GM12878 (cell line): ENCODE data around the gene IGFL3. TPM values are rescaled to one million over a fixed set of nuclear protein-coding genes. Genes with fewer than 3 reads are reported as not detected.

Source experiments
- EGR1 ChIP-seq, 2 experiments: IDR thresholded peaks; 1 replicate in 1 of 2; 2 replicates in 1 of 2; pipeline ENCODE4 v1.6.1; 2011 to 2012; ENCODE audit warnings: low read depth in 2 of 2, low read length in 2 of 2, borderline replicate concordance in 1 of 2, mild to moderate bottlenecking in 1 of 2, moderate library complexity in 1 of 2
- FOS ChIP-seq: IDR thresholded peaks from 3 replicates; pipeline ENCODE4 v1.6.1; 2011; ENCODE audit warnings: borderline replicate concordance; ENCODE audit not compliant: insufficient read length; ENCODE audit errors: extremely low read depth
- KLF5 ChIP-seq: fragments of 450-650 bp; IDR thresholded peaks from 2 replicates; pipeline ENCODE4 v1.6.1; 2014; ENCODE audit warnings: mild to moderate bottlenecking; ENCODE audit not compliant: partially characterized antibody
- RFX5 ChIP-seq: IDR thresholded peaks from 2 replicates; pipeline ENCODE4 v1.6.1; 2011; ENCODE audit warnings: low read depth, low read length, improper control_type of control experiment
- SMAD1 ChIP-seq: fragments of 450-650 bp; IDR thresholded peaks from 2 replicates; pipeline ENCODE4 v1.6.1; 2018; ENCODE audit warnings: mild to moderate bottlenecking, low read depth; ENCODE audit not compliant: partially characterized antibody
- ZBTB40 ChIP-seq: fragments of 450-650 bp; IDR thresholded peaks from 2 replicates; pipeline ENCODE4 v1.6.1; 2016; ENCODE audit warnings: mild to moderate bottlenecking, moderate library complexity, borderline replicate concordance
- polyA plus RNA-seq, 11 experiments: library from polyadenylated mRNA; depleted of rRNA in 4 of 11; unstranded in 6 of 11; stranded (reverse) in 5 of 11; fragments of >200 nt; fragmentation: Nextera tagmentation in 4 of 11; fragmentation: Illumina TruSeq in 1 of 11; extraction: Ambion mirVana in 4 of 11; extraction: Trizol in 1 of 11; gene quantifications; 1 replicate in 1 of 11; 2 replicates in 10 of 11; pipeline versions ENCODE4 v1.2.1 to v1.2.3, GENCODE V29; 2011 to 2016; ENCODE audit warnings: inconsistent platforms in 2 of 11, missing spikeins in 2 of 11, low read depth in 1 of 11
- total RNA-seq, 4 experiments: library from RNA; depleted of rRNA in 3 of 4; stranded (reverse); fragments of >200 nt in 3 of 4; fragmentation: Illumina TruSeq in 1 of 4; extraction: Trizol in 1 of 4; gene quantifications; 2 replicates each; pipeline versions ENCODE4 v1.2.1 to v1.2.3, GENCODE V29; 2013 to 2021
- TF ChIP-seq, protein P1 (sequence below): IDR thresholded peaks from 2 replicates; pipeline ENCODE4 v1.6.1; 2012; ENCODE audit warnings: mild to moderate bottlenecking, low read depth, low read length
- TF ChIP-seq, protein P2 (sequence below), 3 experiments: IDR thresholded peaks in 2 of 3; conservative IDR thresholded peaks in 1 of 3; 2 replicates each; pipeline ENCODE4 v1.5.1; 2011; ENCODE audit warnings: low read depth in 3 of 3, low read length in 3 of 3, mild to moderate bottlenecking in 3 of 3, control low read depth in 2 of 3, moderate library complexity in 2 of 3, inconsistent platforms in 1 of 3, mixed read lengths in 1 of 3; ENCODE audit not compliant: control insufficient read depth in 2 of 3, insufficient read depth in 1 of 3; ENCODE audit errors: extremely low read depth in 1 of 3

IGFL3 gene
- total and polyA plus RNA-seq, 10 of the 15 experiments (the other 5 are each of a cell fraction or from before 2014, with no cell fraction given): not detected

DNA sequence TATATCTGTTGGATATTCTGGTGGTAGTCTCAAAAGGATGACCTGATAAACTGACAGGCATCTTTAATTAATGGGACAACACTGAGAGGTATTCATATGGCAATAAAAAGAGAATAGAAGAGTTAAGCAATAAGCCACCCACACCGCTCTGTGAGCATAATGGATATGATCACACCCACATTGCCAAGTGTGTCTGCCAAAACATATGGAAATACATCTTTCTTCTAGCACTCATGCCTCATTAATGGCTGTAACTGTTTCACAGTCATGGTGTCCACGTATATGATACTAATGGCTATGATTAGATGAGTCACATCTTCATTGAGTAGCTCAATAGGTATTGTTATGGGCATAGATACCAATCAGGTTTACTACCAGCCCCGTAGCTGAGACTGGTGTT, 13.1 kb downstream of the IGFL3 start (continued):
- TF ChIP-seq ZBTB40: no peak
- TF ChIP-seq, protein P1, sequence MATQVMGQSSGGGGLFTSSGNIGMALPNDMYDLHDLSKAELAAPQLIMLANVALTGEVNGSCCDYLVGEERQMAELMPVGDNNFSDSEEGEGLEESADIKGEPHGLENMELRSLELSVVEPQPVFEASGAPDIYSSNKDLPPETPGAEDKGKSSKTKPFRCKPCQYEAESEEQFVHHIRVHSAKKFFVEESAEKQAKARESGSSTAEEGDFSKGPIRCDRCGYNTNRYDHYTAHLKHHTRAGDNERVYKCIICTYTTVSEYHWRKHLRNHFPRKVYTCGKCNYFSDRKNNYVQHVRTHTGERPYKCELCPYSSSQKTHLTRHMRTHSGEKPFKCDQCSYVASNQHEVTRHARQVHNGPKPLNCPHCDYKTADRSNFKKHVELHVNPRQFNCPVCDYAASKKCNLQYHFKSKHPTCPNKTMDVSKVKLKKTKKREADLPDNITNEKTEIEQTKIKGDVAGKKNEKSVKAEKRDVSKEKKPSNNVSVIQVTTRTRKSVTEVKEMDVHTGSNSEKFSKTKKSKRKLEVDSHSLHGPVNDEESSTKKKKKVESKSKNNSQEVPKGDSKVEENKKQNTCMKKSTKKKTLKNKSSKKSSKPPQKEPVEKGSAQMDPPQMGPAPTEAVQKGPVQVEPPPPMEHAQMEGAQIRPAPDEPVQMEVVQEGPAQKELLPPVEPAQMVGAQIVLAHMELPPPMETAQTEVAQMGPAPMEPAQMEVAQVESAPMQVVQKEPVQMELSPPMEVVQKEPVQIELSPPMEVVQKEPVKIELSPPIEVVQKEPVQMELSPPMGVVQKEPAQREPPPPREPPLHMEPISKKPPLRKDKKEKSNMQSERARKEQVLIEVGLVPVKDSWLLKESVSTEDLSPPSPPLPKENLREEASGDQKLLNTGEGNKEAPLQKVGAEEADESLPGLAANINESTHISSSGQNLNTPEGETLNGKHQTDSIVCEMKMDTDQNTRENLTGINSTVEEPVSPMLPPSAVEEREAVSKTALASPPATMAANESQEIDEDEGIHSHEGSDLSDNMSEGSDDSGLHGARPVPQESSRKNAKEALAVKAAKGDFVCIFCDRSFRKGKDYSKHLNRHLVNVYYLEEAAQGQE: no peak
- no peak for TF ChIP-seq SMAD1
- TF ChIP-seq FOS: no peak
- TF ChIP-seq EGR1 (IDR thresholded peaks at IDR 0.05; ENCODE audit: borderline replicate concordance in 1 of 2, low read depth in 2 of 2, low read length in 2 of 2): no peak
- TF ChIP-seq RFX5: no peak
- TF ChIP-seq KLF5: no peak
- TF ChIP-seq, protein P2, sequence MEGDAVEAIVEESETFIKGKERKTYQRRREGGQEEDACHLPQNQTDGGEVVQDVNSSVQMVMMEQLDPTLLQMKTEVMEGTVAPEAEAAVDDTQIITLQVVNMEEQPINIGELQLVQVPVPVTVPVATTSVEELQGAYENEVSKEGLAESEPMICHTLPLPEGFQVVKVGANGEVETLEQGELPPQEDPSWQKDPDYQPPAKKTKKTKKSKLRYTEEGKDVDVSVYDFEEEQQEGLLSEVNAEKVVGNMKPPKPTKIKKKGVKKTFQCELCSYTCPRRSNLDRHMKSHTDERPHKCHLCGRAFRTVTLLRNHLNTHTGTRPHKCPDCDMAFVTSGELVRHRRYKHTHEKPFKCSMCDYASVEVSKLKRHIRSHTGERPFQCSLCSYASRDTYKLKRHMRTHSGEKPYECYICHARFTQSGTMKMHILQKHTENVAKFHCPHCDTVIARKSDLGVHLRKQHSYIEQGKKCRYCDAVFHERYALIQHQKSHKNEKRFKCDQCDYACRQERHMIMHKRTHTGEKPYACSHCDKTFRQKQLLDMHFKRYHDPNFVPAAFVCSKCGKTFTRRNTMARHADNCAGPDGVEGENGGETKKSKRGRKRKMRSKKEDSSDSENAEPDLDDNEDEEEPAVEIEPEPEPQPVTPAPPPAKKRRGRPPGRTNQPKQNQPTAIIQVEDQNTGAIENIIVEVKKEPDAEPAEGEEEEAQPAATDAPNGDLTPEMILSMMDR (IDR thresholded peaks at IDR 0.05 in 2 of 3, conservative IDR thresholded peaks at IDR 0.05 in 1 of 3; ENCODE audit: control insufficient read depth in 2 of 3, extremely low read depth in 1 of 3, insufficient read depth in 1 of 3, low read depth in 3 of 3, low read length in 3 of 3): no peak
- TF ChIP-seq, all 136 proteins: peak for 0
